Measurements from ENCODE around the gene MICAL2. TPM values are rescaled to one million over a fixed set of nuclear protein-coding genes. Genes with fewer than 3 reads are reported as not detected.

The MICAL2 gene
- total and polyA plus RNA-seq, 2 of the 13 experiments (the other 11 are each of a cell fraction or from before 2014, with no cell fraction given), result 0.78 to 1.1 TPM

DNA sequence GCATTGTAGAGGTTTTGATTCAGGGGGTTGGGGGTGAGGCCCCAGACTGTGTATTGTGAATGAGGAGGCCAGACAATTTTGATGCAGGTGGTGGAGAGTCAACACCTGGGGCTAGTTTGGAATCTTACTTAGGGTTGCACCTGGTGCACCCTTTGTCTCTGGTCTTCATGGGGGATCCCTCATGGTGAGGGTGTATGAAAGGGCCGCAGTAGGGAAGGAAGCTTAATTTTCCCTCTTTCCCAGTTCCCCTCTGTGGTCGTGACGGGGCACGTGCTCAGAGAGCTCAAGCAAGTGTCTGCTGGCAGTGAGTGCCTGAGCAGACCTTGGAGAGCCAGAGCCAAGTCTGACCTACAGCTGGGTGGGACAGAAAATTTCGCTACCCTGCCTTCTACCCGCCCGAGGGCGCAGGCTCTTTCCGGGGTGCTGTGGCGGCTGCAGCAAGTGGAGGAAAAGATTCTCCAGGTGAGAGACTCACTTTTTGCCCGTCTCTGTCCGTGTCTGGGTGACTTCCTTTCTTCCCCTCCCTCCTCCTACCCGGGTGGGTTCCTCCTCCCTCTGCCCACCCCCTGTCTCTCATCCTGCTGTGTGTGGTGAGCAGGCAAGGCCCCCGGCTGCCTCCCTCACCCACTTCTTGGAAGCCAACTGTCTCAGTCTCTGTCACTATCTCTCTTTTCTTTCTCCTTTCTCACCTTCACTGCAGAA lies 131.7 kb downstream of the MICAL2 start (continued):
- TF ChIP-seq, protein P1, sequence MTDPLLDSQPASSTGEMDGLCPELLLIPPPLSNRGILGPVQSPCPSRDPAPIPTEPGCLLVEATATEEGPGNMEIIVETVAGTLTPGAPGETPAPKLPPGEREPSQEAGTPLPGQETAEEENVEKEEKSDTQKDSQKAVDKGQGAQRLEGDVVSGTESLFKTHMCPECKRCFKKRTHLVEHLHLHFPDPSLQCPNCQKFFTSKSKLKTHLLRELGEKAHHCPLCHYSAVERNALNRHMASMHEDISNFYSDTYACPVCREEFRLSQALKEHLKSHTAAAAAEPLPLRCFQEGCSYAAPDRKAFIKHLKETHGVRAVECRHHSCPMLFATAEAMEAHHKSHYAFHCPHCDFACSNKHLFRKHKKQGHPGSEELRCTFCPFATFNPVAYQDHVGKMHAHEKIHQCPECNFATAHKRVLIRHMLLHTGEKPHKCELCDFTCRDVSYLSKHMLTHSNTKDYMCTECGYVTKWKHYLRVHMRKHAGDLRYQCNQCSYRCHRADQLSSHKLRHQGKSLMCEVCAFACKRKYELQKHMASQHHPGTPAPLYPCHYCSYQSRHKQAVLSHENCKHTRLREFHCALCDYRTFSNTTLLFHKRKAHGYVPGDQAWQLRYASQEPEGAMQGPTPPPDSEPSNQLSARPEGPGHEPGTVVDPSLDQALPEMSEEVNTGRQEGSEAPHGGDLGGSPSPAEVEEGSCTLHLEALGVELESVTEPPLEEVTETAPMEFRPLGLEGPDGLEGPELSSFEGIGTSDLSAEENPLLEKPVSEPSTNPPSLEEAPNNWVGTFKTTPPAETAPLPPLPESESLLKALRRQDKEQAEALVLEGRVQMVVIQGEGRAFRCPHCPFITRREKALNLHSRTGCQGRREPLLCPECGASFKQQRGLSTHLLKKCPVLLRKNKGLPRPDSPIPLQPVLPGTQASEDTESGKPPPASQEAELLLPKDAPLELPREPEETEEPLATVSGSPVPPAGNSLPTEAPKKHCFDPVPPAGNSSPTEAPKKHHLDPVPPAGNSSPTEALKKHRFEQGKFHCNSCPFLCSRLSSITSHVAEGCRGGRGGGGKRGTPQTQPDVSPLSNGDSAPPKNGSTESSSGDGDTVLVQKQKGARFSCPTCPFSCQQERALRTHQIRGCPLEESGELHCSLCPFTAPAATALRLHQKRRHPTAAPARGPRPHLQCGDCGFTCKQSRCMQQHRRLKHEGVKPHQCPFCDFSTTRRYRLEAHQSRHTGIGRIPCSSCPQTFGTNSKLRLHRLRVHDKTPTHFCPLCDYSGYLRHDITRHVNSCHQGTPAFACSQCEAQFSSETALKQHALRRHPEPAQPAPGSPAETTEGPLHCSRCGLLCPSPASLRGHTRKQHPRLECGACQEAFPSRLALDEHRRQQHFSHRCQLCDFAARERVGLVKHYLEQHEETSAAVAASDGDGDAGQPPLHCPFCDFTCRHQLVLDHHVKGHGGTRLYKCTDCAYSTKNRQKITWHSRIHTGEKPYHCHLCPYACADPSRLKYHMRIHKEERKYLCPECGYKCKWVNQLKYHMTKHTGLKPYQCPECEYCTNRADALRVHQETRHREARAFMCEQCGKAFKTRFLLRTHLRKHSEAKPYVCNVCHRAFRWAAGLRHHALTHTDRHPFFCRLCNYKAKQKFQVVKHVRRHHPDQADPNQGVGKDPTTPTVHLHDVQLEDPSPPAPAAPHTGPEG (CRISPR knock-in tag; IDR thresholded peaks at IDR 0.05), result no peak
- no peak for TF ChIP-seq ZNF501 (CRISPR knock-in tag; IDR thresholded peaks at IDR 0.05)
- no peak for TF ChIP-seq TFAP4 (IDR thresholded peaks at IDR 0.05; ENCODE audit: borderline replicate concordance, low read depth)
- no peak for TF ChIP-seq KLF11 (CRISPR knock-in tag; IDR thresholded peaks at IDR 0.05)
- TF ChIP-seq, protein P2, sequence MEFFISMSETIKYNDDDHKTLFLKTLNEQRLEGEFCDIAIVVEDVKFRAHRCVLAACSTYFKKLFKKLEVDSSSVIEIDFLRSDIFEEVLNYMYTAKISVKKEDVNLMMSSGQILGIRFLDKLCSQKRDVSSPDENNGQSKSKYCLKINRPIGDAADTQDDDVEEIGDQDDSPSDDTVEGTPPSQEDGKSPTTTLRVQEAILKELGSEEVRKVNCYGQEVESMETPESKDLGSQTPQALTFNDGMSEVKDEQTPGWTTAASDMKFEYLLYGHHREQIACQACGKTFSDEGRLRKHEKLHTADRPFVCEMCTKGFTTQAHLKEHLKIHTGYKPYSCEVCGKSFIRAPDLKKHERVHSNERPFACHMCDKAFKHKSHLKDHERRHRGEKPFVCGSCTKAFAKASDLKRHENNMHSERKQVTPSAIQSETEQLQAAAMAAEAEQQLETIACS (CRISPR knock-in tag; IDR thresholded peaks at IDR 0.05), result no peak
- TF ChIP-seq POLR2AphosphoS5 (IDR thresholded peaks at IDR 0.05; ENCODE audit: low read depth, low read length), result no peak
- no peak for TF ChIP-seq ZSCAN21 (CRISPR knock-in tag; IDR thresholded peaks at IDR 0.05; ENCODE audit: borderline replicate concordance)
- TF ChIP-seq SOX13 (IDR thresholded peaks at IDR 0.05), result no peak
- TF ChIP-seq SOX13 (CRISPR knock-in tag; conservative IDR thresholded peaks at IDR 0.05 in 1 of 2, IDR thresholded peaks at IDR 0.05 in 1 of 2), result no peak
- TF ChIP-seq HBP1 (CRISPR knock-in tag; IDR thresholded peaks at IDR 0.05; ENCODE audit: low read depth), result no peak
- TF ChIP-seq SSRP1 (CRISPR knock-in tag; IDR thresholded peaks at IDR 0.05), result no peak
- no peak for TF ChIP-seq TOPORS (CRISPR knock-in tag; IDR thresholded peaks at IDR 0.05)
- TF ChIP-seq, protein P3, sequence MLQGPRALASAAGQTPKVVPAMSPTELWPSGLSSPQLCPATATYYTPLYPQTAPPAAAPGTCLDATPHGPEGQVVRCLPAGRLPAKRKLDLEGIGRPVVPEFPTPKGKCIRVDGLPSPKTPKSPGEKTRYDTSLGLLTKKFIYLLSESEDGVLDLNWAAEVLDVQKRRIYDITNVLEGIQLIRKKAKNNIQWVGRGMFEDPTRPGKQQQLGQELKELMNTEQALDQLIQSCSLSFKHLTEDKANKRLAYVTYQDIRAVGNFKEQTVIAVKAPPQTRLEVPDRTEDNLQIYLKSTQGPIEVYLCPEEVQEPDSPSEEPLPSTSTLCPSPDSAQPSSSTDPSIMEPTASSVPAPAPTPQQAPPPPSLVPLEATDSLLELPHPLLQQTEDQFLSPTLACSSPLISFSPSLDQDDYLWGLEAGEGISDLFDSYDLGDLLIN (CRISPR knock-in tag; IDR thresholded peaks at IDR 0.05; ENCODE audit: borderline replicate concordance), result no peak
